Activated CD8-positive, alpha-beta T cell treated with anti-CD3 and anti-CD28 coated beads, Interleukin-2, amount 10 ng/mL, durations not matched to agents 7 days and 5 days (primary cell): ENCODE measurements around the gene NPC2. TPM values are rescaled to one million over a fixed set of nuclear protein-coding genes. Genes with fewer than 3 reads are reported as not detected.
A peak's percentile ranks its signal among the peaks of the same experiment; 100 is the strongest.

Source experiments
- ATAC-seq: fragments of 150-1000 bp; cut with Tn5 transposase; one replicate; pipeline ENCODE4 v1.10.0; 2021; ENCODE audit warnings: moderate library complexity
- CTCF ChIA-PET: fragments of 350-600 bp; sonication (Branson Sonifier 250); formaldehyde crosslinking; loops from one replicate; lab custom pipeline; 2021; ENCODE audit warnings: antibody characterized with exemption; lab: Charles Lee
- POLR2A ChIA-PET: fragments of 350-600 bp; sonication (Branson Sonifier 250); formaldehyde crosslinking; loops from one replicate; lab custom pipeline; 2021; ENCODE audit warnings: antibody characterized with exemption; lab: Charles Lee
- DNase-seq: peaks from one replicate; pipeline ENCODE4 v3.0.0-alpha.2; 2020
- H3K27ac Mint-ChIP-seq: one replicate; pipeline ENCODE4 v1.8.0; 2021; ENCODE audit warnings: mild to moderate bottlenecking, mixed read lengths
- H3K27me3 Mint-ChIP-seq: one replicate; pipeline ENCODE4 v1.8.0; 2021; ENCODE audit warnings: low read depth, mixed read lengths
- H3K36me3 Mint-ChIP-seq: one replicate; pipeline ENCODE4 v1.8.0; 2021; ENCODE audit warnings: low read depth, mixed read lengths
- H3K4me1 Mint-ChIP-seq: one replicate; pipeline ENCODE4 v1.8.0; 2021; ENCODE audit warnings: low read depth, mixed read lengths
- H3K4me3 Mint-ChIP-seq: one replicate; pipeline ENCODE4 v1.8.0; 2021; ENCODE audit warnings: mild to moderate bottlenecking, mixed read lengths
- H3K9me3 Mint-ChIP-seq: one replicate; pipeline ENCODE4 v1.8.0; 2022; ENCODE audit warnings: mixed read lengths; ENCODE audit not compliant: insufficient read depth
- total RNA-seq, 2 experiments: library from RNA; stranded (reverse); gene quantifications; one replicate each; pipeline ENCODE4 v1.2.3, GENCODE V29; 2021

Gene NPC2
- total RNA-seq, 2 experiments from 2014 or later = 31.4 to 32.2 TPM

GRCh38 chr14:74516451-74517160, 23.5 kb upstream of the NPC2 start:
- Mint-ChIP-seq H3K4me3 (no peak overlapping the region), H3K27ac (no peak overlapping the region), H3K4me1 (peaks cover 11% of the 10 kb centered on the region), H3K27me3 (peaks cover 38% of the 10 kb centered on the region), H3K36me3 (no peaks in the 10 kb centered on the region), H3K9me3 (no peaks in the 10 kb centered on the region)
- ATAC-seq (no peak), DNase-seq (no peak)
- POLR2A ChIA-PET = no interaction called here
- CTCF ChIA-PET = interaction anchor here (1.2 kb wide), 1 partner anchor 15 kb away, joined by 3 read pairs; no protein-coding TSS in a partner anchor

GRCh38 chr14:74515891-74516412, 22.8 kb upstream of the NPC2 start:
- Mint-ChIP-seq H3K36me3 (no peaks in the 10 kb centered on the region), H3K9me3 (no peaks in the 10 kb centered on the region), H3K27me3 (peaks cover 38% of the 10 kb centered on the region), H3K27ac (no peak overlapping the region), H3K4me3 (no peak overlapping the region), H3K4me1 (peaks cover 11% of the 10 kb centered on the region)
- ChIA-PET CTCF (interaction anchor here (1.2 kb wide), 1 partner anchor 14 kb away, joined by 3 read pairs; no protein-coding TSS in a partner anchor), POLR2A (no interaction called here)
- ATAC-seq = no peak
- DNase-seq = no peak

DNA sequence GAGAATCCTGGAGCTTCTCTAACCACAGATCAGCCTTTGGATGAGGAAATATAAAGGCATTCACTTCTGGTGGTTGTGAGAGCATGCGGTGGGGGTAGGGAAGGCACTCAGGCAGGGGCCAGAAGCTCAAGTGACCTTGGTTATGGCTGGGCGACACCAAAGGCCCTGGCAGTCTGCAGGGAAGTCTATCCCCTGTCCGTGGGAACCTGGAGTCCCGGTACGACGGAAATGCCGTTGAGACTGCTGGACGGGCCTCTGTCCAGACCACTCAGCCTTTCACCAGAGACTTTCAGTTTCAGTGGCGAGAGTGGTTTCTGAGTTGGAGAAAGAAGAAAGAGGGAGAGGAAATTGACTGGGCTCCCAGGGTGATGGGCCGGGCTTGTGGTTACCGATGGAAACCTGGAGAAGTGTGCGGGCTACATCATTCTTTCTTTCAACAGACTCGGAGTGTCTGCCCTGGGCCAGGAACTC, 21.4 kb upstream of the NPC2 start:
- Mint-ChIP-seq H3K4me3 (no peak overlapping the region), H3K4me1 (peaks cover 11% of the 10 kb centered on the region), H3K9me3 (no peaks in the 10 kb centered on the region), H3K27me3 (peaks cover 38% of the 10 kb centered on the region), H3K27ac (no peak overlapping the region), H3K36me3 (no peaks in the 10 kb centered on the region)
- POLR2A ChIA-PET = no interaction called here
- DNase-seq (peak; percentile 29), ATAC-seq (peak; percentile 33)
- CTCF ChIA-PET = interaction anchor here (1.3 kb wide), 1 partner anchor 12 kb away, joined by 3 read pairs; no protein-coding TSS in a partner anchor

GRCh38 chr14:74511966-74512830, 19.1 kb upstream of the NPC2 start:
- Mint-ChIP-seq H3K4me3 (no peak overlapping the region), H3K4me1 (peaks cover 11% of the 10 kb centered on the region), H3K9me3 (no peaks in the 10 kb centered on the region), H3K27ac (no peak overlapping the region), H3K36me3 (no peaks in the 10 kb centered on the region), H3K27me3 (peaks cover 23% of the 10 kb centered on the region)
- ATAC-seq = no peak
- ChIA-PET CTCF (no interaction called here), POLR2A (no interaction called here)
- no peak for DNase-seq

- Mint-ChIP-seq H3K4me1 (peaks cover 11% of the 10 kb centered on the region), H3K27me3 (peaks cover 17% of the 10 kb centered on the region), H3K36me3 (no peaks in the 10 kb centered on the region), H3K4me3 (no peak overlapping the region), H3K27ac (no peak overlapping the region), H3K9me3 (no peaks in the 10 kb centered on the region)
- ChIA-PET CTCF (no interaction called here), POLR2A (no interaction called here)
- DNase-seq = no peak
- ATAC-seq = no peak
These were observed 17.9 kb upstream of the NPC2 start for GRCh38 chr14:74510959-74511409.

GRCh38 chr14:74510223-74510931, 17.3 kb upstream of the NPC2 start:
- Mint-ChIP-seq H3K4me3 (no peak overlapping the region), H3K4me1 (peaks cover 11% of the 10 kb centered on the region), H3K9me3 (no peaks in the 10 kb centered on the region), H3K36me3 (no peaks in the 10 kb centered on the region), H3K27me3 (peaks cover 12% of the 10 kb centered on the region), H3K27ac (no peak overlapping the region)
- POLR2A ChIA-PET = no interaction called here
- ATAC-seq (no peak), DNase-seq (no peak)
- CTCF ChIA-PET = no interaction called here

GRCh38 chr14:74509587-74510222, 16.6 kb upstream of the NPC2 start:
- Mint-ChIP-seq H3K4me3 (no peak overlapping the region), H3K27me3 (peaks cover 9% of the 10 kb centered on the region), H3K36me3 (no peaks in the 10 kb centered on the region), H3K4me1 (peaks cover 8% of the 10 kb centered on the region), H3K9me3 (no peaks in the 10 kb centered on the region), H3K27ac (no peak overlapping the region)
- ATAC-seq = no peak
- CTCF ChIA-PET = no interaction called here
- DNase-seq = no peak
- POLR2A ChIA-PET = no interaction called here

DNA sequence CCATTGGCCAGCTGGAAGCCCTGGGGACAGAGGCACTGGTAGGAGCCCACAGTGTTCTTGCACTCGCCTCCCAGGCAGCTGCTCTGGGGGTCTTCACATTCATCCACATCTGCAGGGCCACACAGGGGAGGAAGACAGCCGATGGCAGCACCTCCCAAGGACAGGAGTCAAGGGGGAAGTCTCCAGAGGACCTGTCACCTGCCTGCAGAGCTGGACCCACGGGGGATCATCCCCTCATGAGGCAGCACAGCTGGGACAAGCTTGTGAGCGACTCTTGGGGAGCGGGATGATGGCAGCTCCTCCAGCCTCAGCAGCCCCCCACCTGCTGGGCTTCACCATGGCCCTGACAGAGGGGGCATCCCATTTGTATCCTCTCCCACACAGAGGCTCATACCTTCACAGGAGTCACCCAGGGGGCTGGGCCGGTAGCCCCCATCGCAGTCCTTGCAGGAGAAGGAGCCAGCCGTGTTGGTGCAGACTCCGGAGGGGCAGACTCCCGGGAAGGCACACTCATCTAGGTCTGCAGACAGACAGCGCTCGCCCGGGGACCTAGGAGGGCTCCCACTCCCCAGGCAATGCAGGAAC, 15.8 kb upstream of the NPC2 start:
- H3K4me1 Mint-ChIP-seq = peaks cover 2% of the 10 kb centered on the region
- H3K36me3 Mint-ChIP-seq = no peaks in the 10 kb centered on the region
- CTCF ChIA-PET = no interaction called here
- DNase-seq = no peak
- no peak overlapping the region for H3K4me3 Mint-ChIP-seq
- no peak overlapping the region for H3K27ac Mint-ChIP-seq
- H3K9me3 Mint-ChIP-seq = no peaks in the 10 kb centered on the region
- ATAC-seq = no peak
- H3K27me3 Mint-ChIP-seq = peaks cover 3% of the 10 kb centered on the region
- POLR2A ChIA-PET = no interaction called here

DNA sequence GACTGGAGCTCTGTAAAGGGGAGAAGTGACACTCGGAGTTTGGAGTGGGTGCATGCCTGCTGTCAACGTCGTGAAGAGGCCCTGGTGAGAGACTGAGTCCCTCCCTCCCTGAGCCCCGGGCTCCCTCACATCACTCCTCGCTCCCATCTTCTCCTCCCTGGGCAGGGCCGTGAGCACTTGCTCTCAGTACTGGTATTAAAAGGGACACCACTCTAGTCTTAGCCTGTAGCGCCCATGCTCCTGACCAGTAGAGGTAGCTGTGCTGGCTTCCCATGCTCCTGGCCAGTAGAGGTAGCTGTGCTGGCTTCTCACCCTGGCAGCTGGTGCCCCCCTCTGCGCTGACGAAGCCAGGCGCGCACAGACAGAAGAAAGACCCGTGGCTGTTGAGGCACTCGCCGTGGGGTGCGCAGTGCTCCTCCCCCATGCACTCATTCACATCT, 15.2 kb upstream of the NPC2 start:
- H3K9me3 Mint-ChIP-seq = no peaks in the 10 kb centered on the region
- DNase-seq = no peak

DNA sequence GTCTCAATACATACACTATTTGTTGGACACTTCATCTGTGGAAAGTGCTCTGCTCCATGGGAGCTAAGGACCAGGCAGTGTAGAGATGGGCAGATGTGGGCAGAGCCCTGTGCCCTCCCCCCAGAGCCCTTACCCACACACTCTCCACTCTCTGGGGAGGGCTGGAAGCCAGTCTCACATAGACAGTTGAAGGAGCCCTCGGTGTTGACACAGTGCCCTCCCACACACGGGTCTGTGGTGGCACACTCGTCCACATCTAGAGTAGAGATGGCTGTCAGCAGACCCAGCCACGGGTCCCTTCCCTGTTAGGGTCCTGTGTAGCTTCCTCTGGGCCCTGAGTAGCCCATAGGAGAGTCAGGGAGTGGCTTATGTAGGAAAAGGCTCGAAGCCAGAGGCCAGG, 14.7 kb upstream of the NPC2 start:
- Mint-ChIP-seq H3K27me3 (no peaks in the 10 kb centered on the region), H3K4me3 (no peak overlapping the region), H3K9me3 (no peaks in the 10 kb centered on the region), H3K27ac (no peak overlapping the region), H3K4me1 (no peaks in the 10 kb centered on the region), H3K36me3 (no peaks in the 10 kb centered on the region)
- ATAC-seq (no peak), DNase-seq (no peak)
- POLR2A ChIA-PET = no interaction called here
- CTCF ChIA-PET = interaction anchor here (1.8 kb wide), 1 partner anchor 15 kb away, joined by 5 read pairs; the partner anchor contains the start of genes ISCA2 and NPC2

More for the DNA sequence above, 15.2 kb upstream of the NPC2 start:
- ChIA-PET CTCF (interaction anchor here (1.8 kb wide), 1 partner anchor 15 kb away, joined by 5 read pairs; the partner anchor contains the start of genes ISCA2 and NPC2), POLR2A (no interaction called here)
- Mint-ChIP-seq H3K27me3 (no peaks in the 10 kb centered on the region), H3K4me1 (no peaks in the 10 kb centered on the region), H3K27ac (no peak overlapping the region), H3K36me3 (no peaks in the 10 kb centered on the region), H3K4me3 (no peak overlapping the region)
- no peak for ATAC-seq
